ENCODE measurements around the gene REXO1. TPM values are rescaled to one million over a fixed set of nuclear protein-coding genes. Genes with fewer than 3 reads are reported as not detected.

REXO1 gene
- total RNA-seq, 3 donors from 2014 or later (not counting 1 experiment from before 2014, with no cell fraction given) = 90.7 to 91.7 (median 91.5) TPM

DNA sequence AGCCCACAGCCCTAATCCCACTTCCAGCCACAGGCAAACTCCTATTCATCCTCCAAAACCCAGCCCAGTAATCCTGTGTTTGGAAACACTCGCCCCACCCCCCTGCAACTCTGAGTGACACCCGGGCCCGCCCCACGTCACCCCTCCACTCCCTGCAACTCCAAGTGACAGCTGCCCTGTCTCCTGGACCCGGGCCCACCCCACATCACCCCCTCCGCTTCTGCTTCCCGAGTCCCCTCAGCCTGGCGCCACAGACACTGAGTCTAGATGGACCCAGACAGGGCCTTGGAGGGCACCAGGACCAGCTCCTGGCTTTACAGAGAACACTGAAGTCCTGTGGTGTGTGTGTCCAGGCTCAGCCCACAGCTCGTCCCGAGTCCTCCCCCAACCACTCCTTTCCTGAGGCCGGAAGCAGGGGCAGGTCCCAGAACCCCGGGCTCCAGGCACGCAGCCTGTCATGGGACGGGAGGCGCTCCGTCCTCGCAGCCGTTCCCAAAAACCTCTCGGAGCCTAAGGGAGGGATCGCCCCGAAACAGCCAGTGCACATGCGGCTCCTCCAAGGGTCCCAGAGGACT lies 7.7 kb downstream of the REXO1 start:
- Histone ChIP-seq H3K4me3 (ENCODE audit: low read length) (no peak overlapping the region), H3K9me3 (ENCODE audit: control insufficient read depth, insufficient read depth, low read length) (no peaks in the 10 kb centered on the region), H3K36me3 (ENCODE audit: control insufficient read depth, insufficient read depth, low read length) (peaks cover 7% of the 10 kb centered on the region), H3K4me1 (ENCODE audit: control insufficient read depth, insufficient read depth, low read length) (peaks cover 54% of the 10 kb centered on the region), H3K27ac (ENCODE audit: low read length) (no peak overlapping the region), H3K27me3 (ENCODE audit: control insufficient read depth, insufficient read depth, low read length) (no peaks in the 10 kb centered on the region)
- Mint-ChIP-seq H3K36me3 (no peaks in the 10 kb centered on the region), H3K9me3 (no peaks in the 10 kb centered on the region), H3K27ac (no peak overlapping the region), H3K27me3 (ENCODE audit: low read depth in 2 of 2) (no peaks in the 10 kb centered on the region), H3K4me1 (peaks cover 18 to 65% of the 10 kb centered on the region in 2 donors), H3K4me3 (no peak overlapping the region)
- TF ChIP-seq, protein P1, sequence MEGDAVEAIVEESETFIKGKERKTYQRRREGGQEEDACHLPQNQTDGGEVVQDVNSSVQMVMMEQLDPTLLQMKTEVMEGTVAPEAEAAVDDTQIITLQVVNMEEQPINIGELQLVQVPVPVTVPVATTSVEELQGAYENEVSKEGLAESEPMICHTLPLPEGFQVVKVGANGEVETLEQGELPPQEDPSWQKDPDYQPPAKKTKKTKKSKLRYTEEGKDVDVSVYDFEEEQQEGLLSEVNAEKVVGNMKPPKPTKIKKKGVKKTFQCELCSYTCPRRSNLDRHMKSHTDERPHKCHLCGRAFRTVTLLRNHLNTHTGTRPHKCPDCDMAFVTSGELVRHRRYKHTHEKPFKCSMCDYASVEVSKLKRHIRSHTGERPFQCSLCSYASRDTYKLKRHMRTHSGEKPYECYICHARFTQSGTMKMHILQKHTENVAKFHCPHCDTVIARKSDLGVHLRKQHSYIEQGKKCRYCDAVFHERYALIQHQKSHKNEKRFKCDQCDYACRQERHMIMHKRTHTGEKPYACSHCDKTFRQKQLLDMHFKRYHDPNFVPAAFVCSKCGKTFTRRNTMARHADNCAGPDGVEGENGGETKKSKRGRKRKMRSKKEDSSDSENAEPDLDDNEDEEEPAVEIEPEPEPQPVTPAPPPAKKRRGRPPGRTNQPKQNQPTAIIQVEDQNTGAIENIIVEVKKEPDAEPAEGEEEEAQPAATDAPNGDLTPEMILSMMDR (IDR thresholded peaks at IDR 0.05) = no peak
- ATAC-seq (no peak), DNase-seq (no peak)
- intact Hi-C loops (cut with micrococcal nuclease) = no loop called here
- 88% methylated on average over 22 of the region's 22 CpGs for WGBS (ENCODE audit: insufficient coverage)

DNA sequence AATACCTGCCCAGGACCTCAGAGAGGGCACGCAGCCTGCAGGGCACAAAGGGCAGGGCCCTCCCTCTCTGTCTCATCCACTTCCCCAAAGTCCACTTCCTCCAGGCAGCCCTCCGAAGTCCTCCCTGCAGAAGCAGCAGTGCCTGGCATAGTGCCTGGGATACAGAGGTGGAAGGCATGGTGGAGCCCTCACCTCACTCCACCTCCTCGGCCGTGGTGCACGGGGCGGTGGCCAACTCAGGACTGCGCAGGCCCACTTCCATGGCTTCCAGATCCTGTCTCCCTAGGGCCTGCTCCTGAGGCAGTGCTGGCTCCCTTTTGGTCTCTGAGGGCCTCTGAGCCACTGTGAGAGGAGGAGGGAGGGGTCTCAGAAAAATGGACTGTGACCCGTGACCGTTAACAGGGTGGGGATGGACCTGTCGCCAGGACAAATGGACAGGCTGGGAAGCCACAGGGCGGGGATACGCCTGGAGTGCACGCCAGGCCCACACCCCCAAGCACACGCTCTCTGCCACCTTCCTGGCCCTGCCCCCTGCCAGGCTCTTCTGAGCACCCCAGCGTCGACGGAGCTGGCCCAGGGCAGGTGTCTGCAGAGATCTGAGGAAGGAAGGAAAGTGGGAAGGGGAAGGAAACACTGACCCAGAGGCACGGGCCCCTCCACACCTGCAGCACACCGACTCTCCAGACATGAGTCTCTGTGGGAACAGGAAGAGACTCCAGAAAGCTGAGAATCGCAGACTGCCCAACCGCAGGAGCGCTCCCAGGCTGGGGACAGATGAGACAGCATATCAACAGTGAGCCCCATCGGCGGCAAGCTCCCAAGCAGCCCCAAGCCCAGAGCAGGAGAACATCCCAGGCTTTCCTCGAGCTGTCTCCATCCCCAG lies 8.4 kb downstream of the REXO1 start:
- ATAC-seq (no peak), DNase-seq (no peak)
- Histone ChIP-seq H3K27me3 (ENCODE audit: control insufficient read depth, insufficient read depth, low read length) (no peaks in the 10 kb centered on the region), H3K9me3 (ENCODE audit: control insufficient read depth, insufficient read depth, low read length) (no peaks in the 10 kb centered on the region), H3K36me3 (ENCODE audit: control insufficient read depth, insufficient read depth, low read length) (peaks cover 7% of the 10 kb centered on the region), H3K4me1 (ENCODE audit: control insufficient read depth, insufficient read depth, low read length) (peaks cover 53% of the 10 kb centered on the region), H3K27ac (ENCODE audit: low read length) (no peak overlapping the region), H3K4me3 (ENCODE audit: low read length) (no peak overlapping the region)
- TF ChIP-seq, protein P1 (IDR thresholded peaks at IDR 0.05) = no peak
- Mint-ChIP-seq H3K9me3 (no peaks in the 10 kb centered on the region), H3K27me3 (ENCODE audit: low read depth in 2 of 2) (no peaks in the 10 kb centered on the region), H3K4me1 (peaks cover 16 to 64% of the 10 kb centered on the region in 2 donors), H3K4me3 (no peak overlapping the region), H3K27ac (no peak overlapping the region), H3K36me3 (no peaks in the 10 kb centered on the region)
- intact Hi-C loops (cut with micrococcal nuclease) = no loop called here
- WGBS (ENCODE audit: insufficient coverage) = 68% methylated on average over 25 of the region's 25 CpGs

DNA sequence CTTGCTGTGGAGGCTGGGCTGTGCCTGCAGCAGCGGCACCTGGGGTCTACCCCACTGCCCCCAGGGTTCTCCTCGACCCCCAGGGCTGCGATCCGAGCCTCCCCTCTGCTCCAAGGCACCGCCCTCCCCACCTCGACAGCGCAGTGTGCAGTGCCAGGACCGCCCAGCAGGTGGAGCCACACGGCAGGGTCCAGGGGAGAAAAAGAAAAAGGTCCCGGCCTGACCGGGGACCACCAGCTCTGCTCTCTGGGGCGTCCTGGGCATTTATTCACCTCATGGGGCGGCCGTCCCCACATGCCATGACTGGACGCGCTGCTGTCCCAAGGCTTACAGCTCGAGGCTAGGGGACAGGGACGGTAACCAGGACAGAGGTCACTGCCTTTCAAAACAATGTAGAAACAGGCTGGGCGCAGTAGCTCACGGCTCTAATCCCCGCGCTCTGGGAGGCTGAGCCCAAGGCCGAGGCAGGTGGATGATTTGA lies 10.6 kb downstream of the REXO1 start:
- intact Hi-C loops (cut with micrococcal nuclease) = no loop called here
- Histone ChIP-seq H3K4me3 (ENCODE audit: low read length) (no peak overlapping the region), H3K4me1 (ENCODE audit: control insufficient read depth, insufficient read depth, low read length) (peaks cover 44% of the 10 kb centered on the region), H3K9me3 (ENCODE audit: control insufficient read depth, insufficient read depth, low read length) (no peaks in the 10 kb centered on the region), H3K27me3 (ENCODE audit: control insufficient read depth, insufficient read depth, low read length) (no peaks in the 10 kb centered on the region), H3K27ac (ENCODE audit: low read length) (no peak overlapping the region), H3K36me3 (ENCODE audit: control insufficient read depth, insufficient read depth, low read length) (peaks cover 7% of the 10 kb centered on the region)
- WGBS (ENCODE audit: insufficient coverage) = 59% methylated on average over 23 of the region's 23 CpGs
- Mint-ChIP-seq H3K27me3 (ENCODE audit: low read depth in 2 of 2) (no peaks in the 10 kb centered on the region), H3K36me3 (no peaks in the 10 kb centered on the region), H3K27ac (no peak overlapping the region), H3K4me1 (peaks cover 10 to 51% of the 10 kb centered on the region in 2 donors), H3K9me3 (no peaks in the 10 kb centered on the region), H3K4me3 (no peak overlapping the region)
- TF ChIP-seq, protein P1 (IDR thresholded peaks at IDR 0.05) = peak; percentile 88
- DNase-seq (peak; percentile 61 to 73), ATAC-seq (peak; percentile 74 to 91 (median 75))
